Measurements from ENCODE around the gene CWC27. TPM values are rescaled to one million over a fixed set of nuclear protein-coding genes. Genes with fewer than 3 reads are reported as not detected.
"Not testable (repeated sequence)": the region's sequence is repeated elsewhere in the genome, so short reads cannot be mapped to it uniquely, and the experiment has no call there.

Gene CWC27
- total RNA-seq, 1 donor from 2014 or later = 21.1 TPM

GRCh38 chr5:64788156-64788555 is 19.4 kb downstream of the CWC27 start:
- DNase-seq (ENCODE audit: low spot score) = no peak

DNA sequence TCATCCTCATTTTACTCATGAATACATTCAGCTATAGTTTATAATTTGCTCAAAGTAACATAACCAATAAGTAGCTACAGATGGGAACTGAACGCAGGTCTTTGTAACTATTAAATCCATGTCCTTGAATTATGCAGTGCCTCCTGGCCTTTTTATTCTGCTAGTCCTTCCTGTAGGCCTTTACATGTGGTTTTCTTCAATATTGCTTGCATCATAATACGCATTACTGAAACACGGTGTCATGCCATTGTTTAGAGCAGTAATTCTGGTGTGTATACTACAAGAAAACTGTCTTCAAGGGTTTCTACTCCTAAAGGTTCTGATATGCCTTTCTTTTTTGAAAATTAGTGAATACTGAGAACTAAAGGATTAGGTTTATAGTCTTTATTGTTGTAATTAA is 20.7 kb downstream of the CWC27 start:
- no peak for DNase-seq (ENCODE audit: low spot score)

DNA sequence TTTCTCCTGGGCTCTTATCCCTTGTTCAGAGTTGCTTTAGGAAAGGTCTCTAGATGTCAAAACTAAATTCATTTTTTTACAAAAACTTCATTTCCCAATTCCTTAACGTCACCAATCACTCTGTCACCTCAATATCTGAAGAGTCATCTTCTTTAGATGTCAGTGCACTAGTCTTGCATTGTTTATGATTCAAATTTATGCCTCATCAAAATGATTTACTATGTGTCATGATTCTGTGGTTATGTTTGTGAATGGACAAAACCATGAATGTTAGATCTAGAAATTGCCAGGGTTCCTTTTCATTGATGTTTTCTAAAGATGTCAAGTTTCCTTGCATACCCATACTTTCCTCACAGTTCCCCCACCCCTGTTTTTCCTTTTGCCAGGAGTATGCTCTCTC is 21.5 kb downstream of the CWC27 start:
- no peak for DNase-seq (ENCODE audit: low spot score)

GRCh38 chr5:64792469-64792868 is 23.7 kb downstream of the CWC27 start:
- DNase-seq (ENCODE audit: low spot score) = no peak

DNA sequence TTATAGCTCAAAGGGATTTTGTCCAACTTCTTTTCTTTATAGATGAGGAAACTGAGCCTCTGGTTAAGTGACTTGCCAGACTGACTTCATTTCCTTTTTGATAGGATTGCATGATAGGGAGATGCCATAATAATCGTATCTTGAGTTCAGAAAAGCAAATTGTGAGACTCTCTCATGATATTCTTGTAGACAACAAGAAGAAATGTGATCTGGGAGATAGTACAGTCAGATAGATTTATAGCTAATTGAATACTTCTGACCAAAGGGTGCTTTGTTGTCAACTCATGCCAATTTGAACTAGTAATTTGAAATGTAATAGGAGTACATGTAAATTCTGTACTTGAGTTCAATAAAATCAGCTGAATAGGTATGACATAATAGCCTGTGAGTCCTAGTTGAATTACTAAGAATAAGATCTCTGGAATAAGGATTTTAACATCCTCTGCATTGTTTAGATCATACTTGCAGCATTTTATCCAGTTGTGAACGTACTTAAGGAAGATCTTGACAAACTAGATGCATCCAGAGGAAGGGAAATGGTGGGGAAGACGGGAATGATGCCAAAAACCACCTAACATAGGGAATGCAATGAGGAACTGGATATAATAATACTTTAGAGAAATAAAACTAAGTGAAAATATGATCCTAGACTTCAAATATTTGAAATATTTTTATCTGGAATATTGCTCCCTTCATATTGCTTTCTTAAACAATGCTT is 25.5 kb downstream of the CWC27 start:
- no peak for DNase-seq (ENCODE audit: low spot score)

DNA sequence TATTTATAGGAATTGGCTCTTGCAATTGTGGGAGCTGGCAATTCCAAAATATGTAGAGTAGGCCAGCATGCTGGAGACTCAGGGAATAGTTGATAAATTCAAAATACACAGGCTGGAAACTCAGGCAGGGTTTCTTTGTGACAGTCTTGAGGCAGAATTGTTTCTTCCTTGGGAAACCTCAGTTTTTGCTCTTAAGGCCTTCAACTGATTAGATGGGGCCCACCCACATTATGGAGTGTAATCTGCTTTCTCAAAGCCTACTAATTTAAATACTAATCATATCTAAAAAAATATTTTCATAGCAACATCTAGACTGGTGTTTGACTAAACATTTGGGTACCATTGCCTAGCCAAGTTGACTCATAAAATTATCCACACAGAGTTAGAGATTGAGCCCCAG is 27.6 kb downstream of the CWC27 start:
- no peak for DNase-seq (ENCODE audit: low spot score)

GRCh38 chr5:64800926-64801325 is 32.2 kb downstream of the CWC27 start:
- no peak for DNase-seq (ENCODE audit: low spot score)

GRCh38 chr5:64806537-64806936 is 37.8 kb downstream of the CWC27 start:
- DNase-seq (ENCODE audit: low spot score) = no peak

DNA sequence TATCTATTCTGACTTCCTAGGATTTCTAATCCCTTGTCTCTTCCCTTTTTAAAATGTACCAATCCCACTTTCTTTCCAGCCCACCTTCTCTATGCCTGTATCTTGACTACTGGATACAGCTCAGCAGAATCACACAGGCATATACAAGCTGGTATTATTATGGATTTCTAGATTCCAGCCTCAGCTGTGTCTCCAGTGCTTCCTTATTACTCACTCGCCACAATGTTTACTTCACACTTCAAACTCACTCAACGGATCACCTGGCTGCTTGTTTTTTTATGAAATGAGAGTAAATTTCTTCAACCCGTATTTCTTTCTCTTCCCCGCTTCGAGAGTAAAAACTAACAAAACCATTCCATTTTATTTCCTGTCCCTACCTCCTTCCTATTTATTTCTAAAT is 38.8 kb downstream of the CWC27 start:
- DNase-seq (ENCODE audit: low spot score) = no peak

DNA sequence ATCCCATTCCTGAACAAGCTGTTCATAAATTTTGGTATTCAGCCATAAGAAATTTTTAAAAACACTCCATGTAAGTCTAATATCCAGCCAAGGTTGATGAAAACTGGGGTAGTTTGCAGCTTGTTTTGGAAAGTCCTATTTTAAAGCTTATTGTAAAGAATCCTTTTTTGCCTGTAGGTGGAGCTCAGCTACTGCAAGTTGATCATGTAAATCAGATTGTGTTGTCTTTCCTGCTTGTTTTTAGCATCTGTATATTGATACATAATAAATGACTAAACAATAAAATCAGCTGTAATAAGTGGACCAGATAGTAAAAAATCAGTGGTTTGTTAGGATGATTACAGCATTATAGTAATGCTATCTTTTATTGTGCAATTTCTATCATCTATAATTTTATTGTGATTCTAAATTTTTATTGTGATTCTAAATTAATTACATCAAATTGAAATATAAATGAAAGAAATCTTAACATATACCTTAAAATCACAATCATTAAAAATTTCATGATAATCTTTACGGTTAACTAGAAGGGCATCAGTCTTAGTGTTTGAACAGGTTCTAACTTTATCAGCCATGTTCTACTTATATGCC is 42.4 kb downstream of the CWC27 start:
- DNase-seq (ENCODE audit: low spot score) = peak; percentile 11

DNA sequence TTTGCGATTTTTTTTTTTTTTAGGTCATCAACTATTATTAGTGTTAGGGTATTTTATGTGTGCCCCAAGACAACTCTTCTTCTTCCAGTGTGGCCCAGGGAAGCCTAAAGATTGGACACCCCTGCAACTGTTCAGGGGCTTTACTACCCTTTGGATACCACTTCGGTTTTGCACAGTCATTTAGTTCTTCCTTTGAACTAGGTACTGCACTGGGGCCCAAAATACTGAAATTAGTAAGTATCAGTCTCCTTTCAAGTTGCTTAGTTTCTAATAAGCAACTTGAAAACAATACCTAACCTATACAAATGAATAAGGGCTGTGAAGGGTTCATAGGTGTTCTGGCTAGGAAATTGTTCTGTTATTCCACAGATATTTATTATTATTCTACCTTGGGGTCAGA is 45.3 kb downstream of the CWC27 start:
- no peak for DNase-seq (ENCODE audit: low spot score)

- DNase-seq (ENCODE audit: low spot score) = no peak
These were observed 49.5 kb downstream of the CWC27 start for GRCh38 chr5:64818245-64818644.

- DNase-seq (ENCODE audit: low spot score) = not testable (repeated sequence)
These were observed 50.6 kb downstream of the CWC27 start for GRCh38 chr5:64819345-64819744.

GRCh38 chr5:64822320-64822719 is 53.6 kb downstream of the CWC27 start:
- DNase-seq (ENCODE audit: low spot score) = no peak

GRCh38 chr5:64826541-64826940 is 57.8 kb downstream of the CWC27 start:
- no peak for DNase-seq (ENCODE audit: low spot score)

DNA sequence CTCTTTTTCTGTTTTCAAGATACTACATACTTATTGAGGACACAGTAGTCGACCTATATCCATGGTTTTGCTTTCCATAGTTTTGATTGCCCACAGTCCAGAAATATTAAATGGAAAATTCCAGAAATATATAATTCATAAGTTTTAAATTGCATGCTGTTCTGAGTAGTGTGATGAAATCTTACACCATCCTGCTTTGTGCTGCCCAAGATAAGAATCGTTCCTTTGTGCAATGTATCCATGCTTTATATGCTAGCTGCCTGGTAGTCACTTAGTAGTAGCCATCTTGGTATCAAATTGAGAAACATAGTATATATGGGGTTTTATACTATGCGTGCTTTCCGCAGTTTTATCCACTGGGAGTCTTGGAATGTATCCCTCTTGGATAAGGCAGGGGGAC is 59.0 kb downstream of the CWC27 start:
- DNase-seq (ENCODE audit: low spot score) = no peak

DNA sequence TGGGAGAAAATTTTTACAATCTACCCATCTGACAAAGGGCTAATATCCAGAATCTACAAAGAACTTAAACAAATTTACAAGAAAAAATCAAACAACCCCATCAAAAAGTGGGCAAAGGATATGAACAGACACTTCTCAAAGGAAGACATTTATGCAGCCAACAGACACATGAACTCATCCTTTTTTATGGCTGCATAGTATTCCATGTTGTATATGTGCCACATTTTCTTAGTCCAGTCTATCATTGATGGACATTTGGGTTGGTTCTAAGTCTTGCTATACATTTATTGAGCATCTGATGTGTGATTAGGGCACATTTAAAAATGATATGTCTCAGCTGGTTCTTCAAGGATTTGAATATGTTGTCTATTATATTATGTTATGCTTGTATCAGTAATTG is 61.9 kb downstream of the CWC27 start:
- DNase-seq (ENCODE audit: low spot score) = not testable (repeated sequence)

GRCh38 chr5:64831996-64832395 is 63.3 kb downstream of the CWC27 start:
- no peak for DNase-seq (ENCODE audit: low spot score)

DNA sequence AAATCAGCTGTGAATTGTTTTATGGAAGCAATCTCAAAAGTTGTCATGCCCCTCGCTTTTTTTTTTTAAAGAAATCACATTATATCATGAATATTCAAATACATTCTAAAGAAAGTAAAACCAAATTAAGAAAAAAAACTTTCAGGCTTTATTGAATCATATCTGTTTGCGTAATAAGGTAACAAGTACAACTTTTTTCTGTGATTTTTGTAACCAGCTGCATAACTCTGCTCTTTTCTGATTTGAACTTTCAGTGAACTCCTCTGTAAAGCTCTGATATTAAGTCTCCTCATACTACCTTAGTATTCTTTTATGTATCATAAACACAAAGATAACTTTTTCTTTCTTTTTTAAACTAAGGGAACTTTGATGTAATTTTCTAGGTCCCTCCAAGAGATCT is 65.3 kb downstream of the CWC27 start:
- DNase-seq (ENCODE audit: low spot score) = no peak

DNA sequence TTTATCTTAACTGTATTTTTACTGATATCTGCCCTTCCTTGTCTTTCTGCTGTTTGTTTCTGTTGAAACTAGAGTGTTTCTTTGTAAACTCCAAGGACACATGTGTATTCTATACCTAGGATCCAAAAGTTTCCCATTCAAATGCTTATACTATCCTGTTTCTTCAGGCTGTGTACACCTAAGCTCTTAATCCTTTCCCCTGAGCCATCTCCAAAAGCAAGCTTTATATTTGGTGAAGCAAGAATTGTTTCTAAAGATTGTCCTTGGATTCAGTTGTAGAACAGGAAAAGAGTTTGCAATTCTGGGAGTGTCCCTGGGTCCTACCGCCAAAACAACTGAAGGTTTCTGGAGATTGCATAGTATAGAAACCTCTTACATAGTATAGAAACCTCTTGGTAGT is 65.9 kb downstream of the CWC27 start:
- DNase-seq (ENCODE audit: low spot score) = no peak

DNA sequence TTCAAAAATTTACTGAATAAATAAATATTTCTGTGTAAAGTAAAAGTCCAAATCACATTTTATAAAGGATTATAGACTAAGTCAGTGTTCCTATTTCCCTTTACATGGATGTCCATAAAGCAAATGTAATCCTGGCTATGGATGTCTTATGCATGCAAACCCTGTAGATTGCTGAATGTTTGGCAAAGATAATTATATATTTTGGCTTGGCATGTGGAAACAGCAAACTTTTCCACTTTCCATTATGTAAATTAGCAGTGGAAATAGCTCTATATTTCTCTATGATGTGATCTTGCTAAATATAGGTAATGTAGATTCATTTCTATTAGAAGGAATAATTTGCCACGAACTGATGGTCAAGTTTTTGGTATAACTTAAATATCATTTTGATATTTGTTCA is 66.5 kb downstream of the CWC27 start:
- DNase-seq (ENCODE audit: low spot score) = no peak

DNA sequence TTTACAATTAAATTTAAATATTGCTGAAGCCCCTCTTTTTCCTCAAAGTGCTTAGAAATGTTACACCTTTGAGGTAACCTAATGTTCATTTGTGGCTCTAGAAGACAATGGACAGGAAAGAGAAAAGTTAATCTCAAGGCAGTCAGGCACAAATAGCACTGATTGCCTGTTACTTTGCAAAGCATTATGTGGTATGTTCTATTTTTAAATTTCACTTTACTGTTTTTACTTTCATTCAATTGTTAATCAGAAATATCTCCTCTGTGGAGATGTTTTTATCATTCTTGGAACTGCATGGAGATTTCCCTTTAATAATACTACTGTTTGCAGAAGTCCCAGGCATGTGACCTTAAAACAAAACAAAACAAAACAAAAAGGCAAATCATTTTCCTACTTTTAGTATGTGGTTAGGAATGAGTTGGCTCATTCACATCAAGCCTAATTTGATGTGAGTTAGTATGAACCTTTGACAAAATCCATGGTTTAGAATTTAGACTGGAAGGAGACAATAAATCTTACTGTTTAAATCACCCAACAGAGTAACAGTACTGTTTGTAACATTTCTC is 67.5 kb downstream of the CWC27 start:
- DNase-seq (ENCODE audit: low spot score) = no peak

DNA sequence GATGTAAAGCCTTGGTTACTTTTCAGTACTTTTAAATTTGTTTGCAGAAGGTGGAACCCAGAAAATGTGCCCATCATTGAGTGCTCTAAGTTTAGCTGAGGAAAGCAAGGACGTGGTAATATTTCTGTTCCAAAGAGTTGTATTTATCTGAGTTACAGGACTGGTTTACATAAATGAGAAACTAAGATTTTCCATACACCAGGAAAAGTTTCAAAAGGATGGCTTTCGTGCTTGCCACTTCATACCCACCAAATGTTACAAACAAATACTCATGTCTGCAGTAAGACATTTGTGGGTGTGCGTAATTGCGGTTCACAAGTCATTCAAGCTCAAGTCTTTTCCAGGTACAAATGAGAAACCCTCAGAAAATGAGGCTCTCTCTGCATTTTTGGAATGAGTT is 68.1 kb downstream of the CWC27 start:
- no peak for DNase-seq (ENCODE audit: low spot score)

- no peak for DNase-seq (ENCODE audit: low spot score)
These were observed 69.6 kb downstream of the CWC27 start for GRCh38 chr5:64838376-64838775.
